NCI-H69 (cell line): Measurements from ENCODE around the gene SYCN.

ENCODE experiments used
- DNase-seq: peaks from one replicate; lab custom pipeline; 2025; lab: John Stamatoyannopoulos, UW

SYCN gene

GRCh38 chr19:39155741-39156140 is 48.3 kb downstream of the SYCN start:
- no peak for DNase-seq

DNA sequence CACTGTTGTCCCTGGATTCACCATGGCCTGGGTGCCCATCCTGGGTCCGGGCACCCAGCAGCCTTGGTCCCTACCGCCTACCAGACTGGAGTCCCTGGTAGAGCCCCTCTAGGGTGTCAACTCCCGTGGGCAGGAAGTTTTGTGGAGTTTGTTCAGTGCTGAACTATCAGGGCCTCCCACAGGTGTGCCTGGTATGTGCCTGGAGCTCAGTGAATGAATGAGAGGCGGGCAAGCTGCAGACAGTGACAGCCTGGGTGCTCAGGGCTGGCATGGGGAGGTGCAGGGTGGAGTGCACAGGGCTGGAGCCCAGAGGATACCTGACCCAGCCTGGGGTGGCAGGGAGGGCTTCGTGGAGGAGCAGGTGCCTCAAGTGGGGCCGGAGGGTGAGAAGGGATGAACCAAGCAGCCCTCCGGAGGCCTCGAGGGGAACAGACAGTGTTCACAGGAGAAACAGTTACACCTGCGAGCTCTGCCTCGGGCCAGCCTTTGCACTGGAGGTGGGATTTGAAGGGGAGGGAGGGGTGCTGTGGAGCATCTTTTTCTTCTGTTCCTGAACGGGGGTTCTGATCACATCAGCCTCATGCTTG is 48.9 kb downstream of the SYCN start:
- no peak for DNase-seq

DNA sequence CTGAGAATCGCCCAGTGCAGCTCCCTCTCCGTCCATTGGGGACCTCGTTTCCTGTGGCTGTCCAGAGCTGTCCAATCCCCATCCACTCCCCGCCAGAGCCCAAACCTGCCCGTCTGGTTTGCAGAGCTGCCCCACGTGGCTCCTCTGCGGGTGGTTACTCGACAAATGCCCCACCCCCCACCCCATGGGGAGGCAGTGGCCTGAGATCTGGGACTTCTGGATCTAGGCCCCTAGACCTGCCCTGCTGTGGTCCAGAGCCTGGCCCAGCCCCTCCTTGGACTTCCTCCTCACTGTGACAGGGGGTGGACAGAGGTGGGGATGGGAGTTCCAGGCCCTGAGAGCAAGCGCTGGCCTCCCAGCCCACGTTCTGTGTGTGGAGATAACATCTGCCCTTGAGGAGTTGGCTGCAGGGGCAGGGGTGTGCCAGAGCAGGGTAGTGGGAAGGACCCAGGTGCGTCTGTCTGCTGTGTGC is 49.4 kb downstream of the SYCN start:
- peak; percentile 6 for DNase-seq

GRCh38 chr19:39154100-39154628 is 49.9 kb downstream of the SYCN start:
- no peak for DNase-seq
